RWPE2 (cell line): ENCODE measurements around the gene PRKAR2A.
"Not testable (repeated sequence)": the region's sequence is repeated elsewhere in the genome, so short reads cannot be mapped to it uniquely, and the experiment has no call there.

ENCODE experiments used
- ATAC-seq: fragments of 200-7000 bp; cut with Tn5 transposase; 3 replicates; pipeline ENCODE4 v1.9.1; 2021; ENCODE audit warnings: low read depth
- DNase-seq: peaks from one replicate; pipeline ENCODE4 v3.0.0-alpha.2; 2020; ENCODE audit warnings: low spot score
- H3K27ac ChIP-seq: fragments of 450-650 bp; 2 replicates; pipeline ENCODE4 v1.5.1; 2017; ENCODE audit warnings: mild to moderate bottlenecking; ENCODE audit not compliant: poor library complexity, severe bottlenecking
- H3K27me3 ChIP-seq: fragments of 250-450 bp; sonication (Bioruptor Pico); 2 replicates; pipeline ENCODE4 v1.5.1; 2021; ENCODE audit warnings: mild to moderate bottlenecking, moderate library complexity; ENCODE audit not compliant: insufficient read depth, poor library complexity, severe bottlenecking
- H3K36me3 ChIP-seq: fragments of 250-450 bp; sonication (Bioruptor Pico); 2 replicates; pipeline ENCODE4 v1.5.1; 2020; ENCODE audit warnings: low read depth, mild to moderate bottlenecking, moderate library complexity
- H3K4me1 ChIP-seq: fragments of 250-450 bp; sonication (Bioruptor Pico); 2 replicates; pipeline ENCODE4 v1.5.1; 2021; ENCODE audit warnings: mild to moderate bottlenecking, moderate library complexity; ENCODE audit not compliant: insufficient read depth, poor library complexity, severe bottlenecking
- H3K4me3 ChIP-seq: fragments of 250-450 bp; sonication (Bioruptor Pico); 2 replicates; pipeline ENCODE4 v1.5.1; 2021; ENCODE audit warnings: mild to moderate bottlenecking, moderate library complexity; ENCODE audit not compliant: severe bottlenecking
- H3K9me3 ChIP-seq: fragments of 250-450 bp; sonication (Bioruptor Pico); 2 replicates; pipeline ENCODE4 v1.5.1; 2021; ENCODE audit warnings: mild to moderate bottlenecking, moderate library complexity; ENCODE audit not compliant: severe bottlenecking
- TF ChIP-seq, protein P1 (sequence below): fragments of 450-650 bp; IDR thresholded peaks from one replicate; pipeline ENCODE4 v1.5.1; 2017; ENCODE audit warnings: mild to moderate bottlenecking, moderate library complexity; ENCODE audit not compliant: poor library complexity, severe bottlenecking

PRKAR2A gene

DNA sequence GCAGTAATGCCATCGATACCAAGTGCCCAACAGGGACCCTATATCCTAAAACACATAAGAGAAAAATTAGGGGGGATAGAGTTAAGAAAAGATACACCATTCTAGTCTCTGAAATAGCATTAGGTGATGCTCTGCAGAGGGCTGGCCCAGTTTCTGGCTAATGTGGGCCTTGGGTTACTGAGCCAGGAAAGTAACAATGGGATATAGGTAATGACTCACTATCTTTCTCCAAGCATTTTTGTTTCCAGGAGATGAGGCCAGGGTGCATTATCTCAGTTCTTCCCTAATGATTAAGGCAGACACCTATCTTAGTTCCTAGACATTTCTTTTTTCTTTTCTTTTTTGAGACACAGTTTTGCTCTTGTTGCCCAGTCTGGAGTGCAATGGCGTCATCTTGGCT is 50.0 kb downstream of the PRKAR2A start:
- DNase-seq (no peak), ATAC-seq (peak; percentile 60)
- Histone ChIP-seq H3K4me3 (no peak overlapping the region), H3K36me3 (no peaks in the 10 kb centered on the region), H3K27ac (no peak overlapping the region), H3K4me1 (no peaks in the 10 kb centered on the region), H3K27me3 (no peaks in the 10 kb centered on the region), H3K9me3 (no peaks in the 10 kb centered on the region)
- TF ChIP-seq, protein P1, sequence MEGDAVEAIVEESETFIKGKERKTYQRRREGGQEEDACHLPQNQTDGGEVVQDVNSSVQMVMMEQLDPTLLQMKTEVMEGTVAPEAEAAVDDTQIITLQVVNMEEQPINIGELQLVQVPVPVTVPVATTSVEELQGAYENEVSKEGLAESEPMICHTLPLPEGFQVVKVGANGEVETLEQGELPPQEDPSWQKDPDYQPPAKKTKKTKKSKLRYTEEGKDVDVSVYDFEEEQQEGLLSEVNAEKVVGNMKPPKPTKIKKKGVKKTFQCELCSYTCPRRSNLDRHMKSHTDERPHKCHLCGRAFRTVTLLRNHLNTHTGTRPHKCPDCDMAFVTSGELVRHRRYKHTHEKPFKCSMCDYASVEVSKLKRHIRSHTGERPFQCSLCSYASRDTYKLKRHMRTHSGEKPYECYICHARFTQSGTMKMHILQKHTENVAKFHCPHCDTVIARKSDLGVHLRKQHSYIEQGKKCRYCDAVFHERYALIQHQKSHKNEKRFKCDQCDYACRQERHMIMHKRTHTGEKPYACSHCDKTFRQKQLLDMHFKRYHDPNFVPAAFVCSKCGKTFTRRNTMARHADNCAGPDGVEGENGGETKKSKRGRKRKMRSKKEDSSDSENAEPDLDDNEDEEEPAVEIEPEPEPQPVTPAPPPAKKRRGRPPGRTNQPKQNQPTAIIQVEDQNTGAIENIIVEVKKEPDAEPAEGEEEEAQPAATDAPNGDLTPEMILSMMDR, result no peak

DNA sequence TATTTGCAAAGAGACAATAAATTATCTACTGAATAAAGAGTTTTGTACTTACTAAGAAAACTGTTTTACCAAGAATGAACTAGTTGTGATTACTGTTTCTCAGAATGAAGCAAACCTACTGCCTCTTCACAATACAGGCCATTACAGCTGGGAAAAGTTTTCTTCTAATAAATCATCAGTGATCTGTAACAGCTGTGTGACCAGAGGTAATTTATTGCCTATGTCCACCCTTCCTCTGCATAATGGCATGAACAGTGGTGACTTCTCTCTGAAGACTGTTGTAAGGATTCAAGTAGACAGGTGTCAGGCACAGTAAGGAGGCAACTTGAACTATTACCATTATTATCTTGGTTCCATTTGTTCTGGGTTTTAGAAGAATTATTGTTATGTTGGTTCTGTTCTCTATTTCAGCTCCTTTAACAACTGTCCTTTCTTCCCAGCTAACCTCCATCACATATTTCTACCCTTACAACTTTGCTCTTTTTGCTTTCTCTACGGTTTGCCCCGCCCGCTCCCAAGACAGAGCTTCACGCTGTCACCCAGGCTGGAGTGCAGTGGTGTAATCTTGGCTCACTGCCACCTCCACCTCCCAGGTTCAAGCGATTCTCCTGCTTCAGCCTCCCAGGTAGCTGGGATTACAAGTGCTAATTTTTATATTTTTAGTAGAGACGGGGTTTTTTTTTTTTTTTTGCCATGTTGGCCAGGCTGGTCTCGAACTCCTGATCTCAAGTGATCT is 51.5 kb downstream of the PRKAR2A start:
- ATAC-seq, result no peak

DNA sequence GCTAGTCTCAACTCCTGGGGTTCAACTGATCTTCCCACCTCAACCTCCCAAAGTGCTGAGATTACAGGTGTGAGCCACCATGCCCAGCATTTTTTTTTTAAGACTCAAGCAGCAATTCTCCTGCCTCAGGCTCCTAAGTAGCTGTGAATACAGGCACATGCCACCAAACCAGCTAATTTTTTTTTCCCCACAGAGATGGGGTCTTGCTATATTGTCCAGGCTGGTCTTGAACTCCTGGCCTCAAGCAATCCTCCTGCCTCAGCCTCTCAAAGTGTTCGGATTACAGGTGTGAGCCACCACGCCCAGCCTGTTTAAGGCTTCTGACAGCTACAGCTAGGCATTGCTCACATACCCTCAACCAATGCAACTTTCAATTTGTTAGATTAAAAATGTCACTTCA is 54.2 kb downstream of the PRKAR2A start:
- not testable (repeated sequence) for DNase-seq, H3K27ac ChIP-seq, H3K9me3 ChIP-seq, H3K27me3 ChIP-seq, H3K4me3 ChIP-seq, ATAC-seq, H3K36me3 ChIP-seq, H3K4me1 ChIP-seq

More for the DNA sequence above, 51.5 kb downstream of the PRKAR2A start:
- no peaks in the 10 kb centered on the region for H3K4me1 ChIP-seq
- H3K27me3 ChIP-seq, result no peaks in the 10 kb centered on the region
- H3K27ac ChIP-seq, result no peak overlapping the region
- H3K9me3 ChIP-seq, result no peaks in the 10 kb centered on the region
- TF ChIP-seq, protein P1, result no peak
- H3K36me3 ChIP-seq, result no peaks in the 10 kb centered on the region
- no peak overlapping the region for H3K4me3 ChIP-seq
- no peak for DNase-seq

DNA sequence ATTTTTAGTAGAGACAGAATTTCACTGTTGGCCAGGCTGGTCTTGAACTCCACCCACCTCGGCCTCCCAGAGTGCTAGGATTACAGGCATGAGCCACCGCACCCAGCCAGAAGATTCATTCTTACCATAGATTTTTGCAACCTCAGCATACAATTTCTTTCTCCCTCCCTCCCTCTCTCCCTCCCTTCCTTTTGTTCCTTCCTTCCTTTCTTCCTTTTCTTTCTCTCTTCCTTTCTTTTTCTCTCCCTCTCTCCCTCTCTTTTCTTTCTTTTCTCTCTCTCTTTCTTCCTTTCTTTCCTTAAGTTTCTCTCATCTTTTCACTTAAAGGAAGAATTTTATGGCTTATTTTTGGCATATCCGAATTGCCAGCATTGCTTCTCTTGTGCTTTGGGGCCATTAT is 58.0 kb downstream of the PRKAR2A start:
- Histone ChIP-seq H3K4me3 (no peak overlapping the region), H3K9me3 (no peaks in the 10 kb centered on the region), H3K4me1 (no peaks in the 10 kb centered on the region), H3K36me3 (peaks cover 14% of the 10 kb centered on the region), H3K27me3 (no peaks in the 10 kb centered on the region), H3K27ac (no peak overlapping the region)
- no peak for ATAC-seq
- DNase-seq, result no peak
- TF ChIP-seq, protein P1, result no peak

DNA sequence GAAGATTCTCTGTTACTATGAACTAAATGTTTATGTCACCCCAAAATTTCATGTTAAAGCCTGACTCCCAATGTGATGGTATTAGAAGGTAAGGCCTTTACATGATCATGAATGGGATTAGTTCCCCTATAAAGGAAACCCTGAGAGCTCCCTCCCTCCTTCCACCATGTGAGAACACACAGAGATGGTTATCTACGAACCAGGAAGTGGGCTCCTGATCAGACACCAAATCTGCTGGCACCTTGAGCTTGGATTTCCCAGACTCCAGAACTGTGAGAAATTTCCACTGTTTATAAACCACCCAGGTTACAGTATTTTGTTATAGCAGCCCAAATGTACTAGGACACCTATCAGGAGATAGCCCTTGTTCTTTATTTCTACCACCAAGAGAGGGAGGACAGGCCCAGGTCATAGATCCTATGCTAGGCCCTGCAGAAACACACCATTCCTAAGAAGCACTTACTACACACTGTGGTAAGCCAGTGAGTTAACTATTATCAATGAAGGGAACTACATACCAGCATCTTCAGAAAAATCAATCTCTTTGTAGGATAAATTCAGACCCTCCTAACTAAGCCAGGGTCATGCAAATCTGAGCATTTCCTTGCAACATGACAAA is 59.0 kb downstream of the PRKAR2A start:
- no peaks in the 10 kb centered on the region for H3K27me3 ChIP-seq
- no peaks in the 10 kb centered on the region for H3K4me1 ChIP-seq
- H3K4me3 ChIP-seq, result no peak overlapping the region
- no peak overlapping the region for H3K27ac ChIP-seq
- ATAC-seq, result no peak
- DNase-seq, result no peak
- TF ChIP-seq, protein P1, result no peak
- peaks cover 17% of the 10 kb centered on the region for H3K36me3 ChIP-seq
- H3K9me3 ChIP-seq, result no peaks in the 10 kb centered on the region
